ENCODE measurements around the gene CFAP77. TPM values are rescaled to one million over a fixed set of nuclear protein-coding genes. Genes with fewer than 3 reads are reported as not detected.

The CFAP77 gene
- total and polyA plus RNA-seq, 2 of the 4 experiments (the other 2 are of a cell fraction): not detected

GRCh38 chr9:132459661-132460060 lies 49.6 kb downstream of the CFAP77 start:
- no peak overlapping the region for H3K56ac ChIP-seq (ENCODE audit: extremely low read depth, insufficient read depth, low read length)
- no peaks in the 10 kb centered on the region for H4K20me1 ChIP-seq (ENCODE audit: insufficient read depth, low read length)
- no peak overlapping the region for H3K4me2 ChIP-seq (ENCODE audit: low read depth, low read length)
- H3K9me1 ChIP-seq (ENCODE audit: insufficient read depth, low read length): no peaks in the 10 kb centered on the region
- no peak for TF ChIP-seq CHD1 (IDR thresholded peaks at IDR 0.05; ENCODE audit: low read depth, low read length)
- TF ChIP-seq POLR2A (IDR thresholded peaks at IDR 0.05; ENCODE audit: low read depth, low read length): no peak
- TF ChIP-seq SMC3 (IDR thresholded peaks at IDR 0.05; ENCODE audit: low read depth, low read length): no peak
- no peak for TF ChIP-seq RFX5 (IDR thresholded peaks at IDR 0.05; ENCODE audit: low read depth, low read length)
- TF ChIP-seq USF2 (IDR thresholded peaks at IDR 0.05; ENCODE audit: low read depth, low read length): no peak
- no peak for TF ChIP-seq CEBPB (IDR thresholded peaks at IDR 0.05; ENCODE audit: low read depth, low read length)
- no peak for TF ChIP-seq MXI1 (IDR thresholded peaks at IDR 0.05; ENCODE audit: borderline replicate concordance, low read depth, low read length)
- no peak for TF ChIP-seq RCOR1 (IDR thresholded peaks at IDR 0.05; ENCODE audit: insufficient replicate concordance, low read length)
- TF ChIP-seq NFE2L2 (IDR thresholded peaks at IDR 0.05; ENCODE audit: low read depth, low read length): no peak
- TF ChIP-seq CTCF (conservative IDR thresholded peaks at IDR 0.05; ENCODE audit: low read depth, low read length): no peak
- no peak for TF ChIP-seq ELK1 (IDR thresholded peaks at IDR 0.05; ENCODE audit: borderline replicate concordance, low read depth, low read length)
- no peak overlapping the region for H2BK20ac ChIP-seq (ENCODE audit: low read depth, low read length)
- dilution Hi-C loops (cut with HindIII; ENCODE audit: low sequenced_read_pairs, unreplicated experiment) (no loop called here), in situ Hi-C loops (cut with MboI; ENCODE audit: low sequenced_read_pairs) (no loop called here), intact Hi-C loops (cut with micrococcal nuclease) (no loop called here)
- H2AFZ ChIP-seq (replicated peaks; ENCODE audit: low read length, poor library complexity): peak overlapping the region; percentile 19
- H2AK9ac ChIP-seq (replicated peaks; ENCODE audit: low read depth, low read length, poor library complexity): no peak overlapping the region
- ChIA-PET CTCF (no interaction called here), POLR2A (ENCODE audit: unreplicated experiment) (no interaction called here)
- WGBS, 2 experiments (ENCODE audit: extremely low coverage in 2 of 2, insufficient read length in 1 of 2): 91 to 100% methylated on average over 2 to 3 of the region's 7 CpGs
- H3K36me3 ChIP-seq (ENCODE audit: control insufficient read depth, insufficient read depth, low read length): no peaks in the 10 kb centered on the region
- H2BK120ac ChIP-seq (ENCODE audit: low read depth, low read length): no peak overlapping the region
- no peak overlapping the region for H4K8ac ChIP-seq (ENCODE audit: low read depth in 2 of 2, low read length in 2 of 2)
- H3K79me1 ChIP-seq (ENCODE audit: low read depth in 1 of 2, low read length in 2 of 2): no peaks in the 10 kb centered on the region
- H3K27me3 ChIP-seq (ENCODE audit: control insufficient read depth, insufficient read depth, low read length): peaks cover 14% of the 10 kb centered on the region; the same call in 1 of the 2 replicates
- H3K9me3 ChIP-seq (ENCODE audit: control insufficient read depth, insufficient read depth, low read length): no peaks in the 10 kb centered on the region
- H3K27ac ChIP-seq (ENCODE audit: insufficient read depth, low read length): no peak overlapping the region
- no peak overlapping the region for H2AK5ac ChIP-seq (ENCODE audit: low read depth, low read length)
- no TSS peak for BruUV-seq (replicated peaks)
- no peak overlapping the region for H4K5ac ChIP-seq (ENCODE audit: low read depth, low read length)
- H3K14ac ChIP-seq (replicated peaks; ENCODE audit: low read depth, low read length): no peak overlapping the region
- ATAC-seq (ENCODE audit: low read depth) (no peak), DNase-seq (no peak)
- H3K4me1 ChIP-seq (ENCODE audit: control insufficient read depth, insufficient read depth, low read length): no peaks in the 10 kb centered on the region
- no peak overlapping the region for H2BK15ac ChIP-seq (ENCODE audit: low read depth, low read length)
- H4K91ac ChIP-seq (ENCODE audit: insufficient read depth, low read depth, low read length): no peak overlapping the region
- no peak overlapping the region for H3K4me3 ChIP-seq (ENCODE audit: insufficient read depth, low read depth, low read length)
- no peak overlapping the region for H3K18ac ChIP-seq (ENCODE audit: low read depth, low read length)
- H3K23ac ChIP-seq (ENCODE audit: low read depth, low read length): no peak overlapping the region
- peak overlapping the region; percentile 77 for H2BK5ac ChIP-seq (ENCODE audit: low read depth, low read length, poor library complexity, severe bottlenecking)
- no peak overlapping the region for H3K4ac ChIP-seq (ENCODE audit: low read depth, low read length)
- H3K9ac ChIP-seq (ENCODE audit: low read depth, low read length): no peak overlapping the region
